Measurements from ENCODE around the gene SEC61B. TPM values are rescaled to one million over a fixed set of nuclear protein-coding genes. Genes with fewer than 3 reads are reported as not detected.

The SEC61B gene
- total and polyA plus RNA-seq, 9 of the 15 experiments (the other 6 are each of a cell fraction or from before 2014, with no cell fraction given): 57.8 to 262 (median 172) TPM

DNA sequence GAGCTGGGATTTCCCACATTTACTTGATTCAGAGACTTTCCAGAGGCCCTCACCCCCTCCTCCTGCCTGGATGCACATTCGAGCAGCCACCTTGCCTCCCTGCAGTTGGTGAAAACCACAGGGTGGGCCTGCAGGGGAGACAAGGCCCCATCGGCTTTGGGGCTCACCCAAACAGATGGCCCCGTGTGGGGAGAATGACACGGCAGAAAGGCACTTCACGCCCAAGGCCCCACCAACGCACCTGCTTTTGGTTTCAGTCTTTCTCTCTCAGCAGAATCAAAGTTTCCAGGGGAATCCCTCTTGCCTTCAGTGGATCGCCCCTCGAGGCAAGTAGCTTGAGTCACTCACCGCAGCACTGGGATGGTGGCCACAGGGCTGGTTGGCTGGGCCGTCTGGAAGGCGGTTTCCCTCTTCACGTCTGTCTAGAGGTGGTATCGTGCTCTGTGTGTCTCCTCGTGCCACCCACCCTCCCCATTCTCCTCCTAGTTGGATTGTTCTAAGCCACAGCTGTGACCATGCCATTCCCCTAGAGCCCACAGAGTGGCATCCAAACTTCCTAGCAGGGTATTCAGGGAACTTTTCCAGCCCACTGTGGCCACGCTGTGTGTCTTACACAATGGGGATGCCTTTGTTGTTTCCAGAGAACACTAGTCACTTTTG lies 31.8 kb downstream of the SEC61B start (continued):
- TF ChIP-seq, protein P1, sequence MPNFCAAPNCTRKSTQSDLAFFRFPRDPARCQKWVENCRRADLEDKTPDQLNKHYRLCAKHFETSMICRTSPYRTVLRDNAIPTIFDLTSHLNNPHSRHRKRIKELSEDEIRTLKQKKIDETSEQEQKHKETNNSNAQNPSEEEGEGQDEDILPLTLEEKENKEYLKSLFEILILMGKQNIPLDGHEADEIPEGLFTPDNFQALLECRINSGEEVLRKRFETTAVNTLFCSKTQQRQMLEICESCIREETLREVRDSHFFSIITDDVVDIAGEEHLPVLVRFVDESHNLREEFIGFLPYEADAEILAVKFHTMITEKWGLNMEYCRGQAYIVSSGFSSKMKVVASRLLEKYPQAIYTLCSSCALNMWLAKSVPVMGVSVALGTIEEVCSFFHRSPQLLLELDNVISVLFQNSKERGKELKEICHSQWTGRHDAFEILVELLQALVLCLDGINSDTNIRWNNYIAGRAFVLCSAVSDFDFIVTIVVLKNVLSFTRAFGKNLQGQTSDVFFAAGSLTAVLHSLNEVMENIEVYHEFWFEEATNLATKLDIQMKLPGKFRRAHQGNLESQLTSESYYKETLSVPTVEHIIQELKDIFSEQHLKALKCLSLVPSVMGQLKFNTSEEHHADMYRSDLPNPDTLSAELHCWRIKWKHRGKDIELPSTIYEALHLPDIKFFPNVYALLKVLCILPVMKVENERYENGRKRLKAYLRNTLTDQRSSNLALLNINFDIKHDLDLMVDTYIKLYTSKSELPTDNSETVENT (CRISPR knock-in tag; IDR thresholded peaks at IDR 0.05): no peak
- TF ChIP-seq MAX (CRISPR knock-in tag; IDR thresholded peaks at IDR 0.05) (peak; percentile 50; the same call in 1 of the 2 replicates), ZKSCAN3 (CRISPR knock-in tag; IDR thresholded peaks at IDR 0.05) (no peak), IRF1 (CRISPR knock-in tag; IDR thresholded peaks at IDR 0.05; ENCODE audit: borderline replicate concordance) (no peak), ARID1B (IDR thresholded peaks at IDR 0.05) (no peak), ZNF707 (CRISPR knock-in tag; conservative IDR thresholded peaks at IDR 0.05) (no peak), ZNF146 (CRISPR knock-in tag; IDR thresholded peaks at IDR 0.05; ENCODE audit: unreplicated experiment) (no peak), NCOA2 (IDR thresholded peaks at IDR 0.05; ENCODE audit: partially characterized antibody in 2 of 2) (no peak), ESRRA (IDR thresholded peaks at IDR 0.05; ENCODE audit: borderline replicate concordance, low read depth) (peak; percentile 27; the same call in 1 of the 2 replicates), TBL1XR1 (IDR thresholded peaks at IDR 0.05; ENCODE audit: low read length in 2 of 2) (no peak), HMBOX1 (IDR thresholded peaks at IDR 0.05) (no peak), RBM34 (IDR thresholded peaks at IDR 0.05; ENCODE audit: borderline replicate concordance, insufficient read depth, low read length) (no peak), TFAM (CRISPR knock-in tag; conservative IDR thresholded peaks at IDR 0.05) (no peak), ZNF512 (tag; IDR thresholded peaks at IDR 0.05) (no peak), PTBP1 (IDR thresholded peaks at IDR 0.05; ENCODE audit: low read depth, low read length) (no peak)
- TF ChIP-seq, protein P2, sequence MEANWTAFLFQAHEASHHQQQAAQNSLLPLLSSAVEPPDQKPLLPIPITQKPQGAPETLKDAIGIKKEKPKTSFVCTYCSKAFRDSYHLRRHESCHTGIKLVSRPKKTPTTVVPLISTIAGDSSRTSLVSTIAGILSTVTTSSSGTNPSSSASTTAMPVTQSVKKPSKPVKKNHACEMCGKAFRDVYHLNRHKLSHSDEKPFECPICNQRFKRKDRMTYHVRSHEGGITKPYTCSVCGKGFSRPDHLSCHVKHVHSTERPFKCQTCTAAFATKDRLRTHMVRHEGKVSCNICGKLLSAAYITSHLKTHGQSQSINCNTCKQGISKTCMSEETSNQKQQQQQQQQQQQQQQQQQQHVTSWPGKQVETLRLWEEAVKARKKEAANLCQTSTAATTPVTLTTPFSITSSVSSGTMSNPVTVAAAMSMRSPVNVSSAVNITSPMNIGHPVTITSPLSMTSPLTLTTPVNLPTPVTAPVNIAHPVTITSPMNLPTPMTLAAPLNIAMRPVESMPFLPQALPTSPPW (CRISPR knock-in tag; IDR thresholded peaks at IDR 0.05): 0 out of 2 replicates have a peak, but pooled peaks have one; percentile 3
- TF ChIP-seq, protein P3, sequence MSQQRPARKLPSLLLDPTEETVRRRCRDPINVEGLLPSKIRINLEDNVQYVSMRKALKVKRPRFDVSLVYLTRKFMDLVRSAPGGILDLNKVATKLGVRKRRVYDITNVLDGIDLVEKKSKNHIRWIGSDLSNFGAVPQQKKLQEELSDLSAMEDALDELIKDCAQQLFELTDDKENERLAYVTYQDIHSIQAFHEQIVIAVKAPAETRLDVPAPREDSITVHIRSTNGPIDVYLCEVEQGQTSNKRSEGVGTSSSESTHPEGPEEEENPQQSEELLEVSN (IDR thresholded peaks at IDR 0.05; ENCODE audit: borderline replicate concordance in 1 of 2, extremely low read depth in 1 of 2, insufficient read depth in 1 of 2, insufficient read length in 1 of 2, low read depth in 1 of 2, low read length in 1 of 2, poor library complexity in 1 of 2, severe bottlenecking in 1 of 2): peak in 1 of 2 experiments; percentile 9
